Stimulated activated naive CD8-positive, alpha-beta T cell treated with anti-CD3 and anti-CD28 coated beads, Interleukin-15, amount 100 ng/mL, for 72 hours (primary cell): ENCODE data around the gene TBC1D22A.
A peak's percentile ranks its signal among the peaks of the same experiment; 100 is the strongest.

Source experiments
- ATAC-seq: fragments of 150-1000 bp; cut with Tn5 transposase; 2 replicates; pipeline ENCODE4 v1.10.0; 2021; ENCODE audit warnings: mild to moderate bottlenecking, moderate library complexity
- DNase-seq, 2 donors: peaks; one replicate each; pipeline ENCODE4 v3.0.0; 2021 to 2022
- H3K27ac Mint-ChIP-seq, 2 donors: one replicate each; pipeline ENCODE4 v1.8.0; 2022; ENCODE audit warnings: mild to moderate bottlenecking in 2 of 2, mixed read lengths in 2 of 2, moderate library complexity in 2 of 2
- H3K27me3 Mint-ChIP-seq: one replicate; pipeline ENCODE4 v1.8.0; 2022; ENCODE audit warnings: mixed read lengths
- H3K4me1 Mint-ChIP-seq: one replicate; pipeline ENCODE4 v1.8.0; 2022; ENCODE audit warnings: mild to moderate bottlenecking, mixed read lengths
- H3K4me3 Mint-ChIP-seq, 2 donors: one replicate each; pipeline ENCODE4 v1.8.0; 2022; ENCODE audit warnings: mild to moderate bottlenecking in 2 of 2, mixed read lengths in 2 of 2, moderate library complexity in 1 of 2
- H3K9me3 Mint-ChIP-seq, 2 donors: one replicate each; pipeline ENCODE4 v1.8.0; 2022; ENCODE audit warnings: mixed read lengths in 2 of 2

TBC1D22A gene

DNA sequence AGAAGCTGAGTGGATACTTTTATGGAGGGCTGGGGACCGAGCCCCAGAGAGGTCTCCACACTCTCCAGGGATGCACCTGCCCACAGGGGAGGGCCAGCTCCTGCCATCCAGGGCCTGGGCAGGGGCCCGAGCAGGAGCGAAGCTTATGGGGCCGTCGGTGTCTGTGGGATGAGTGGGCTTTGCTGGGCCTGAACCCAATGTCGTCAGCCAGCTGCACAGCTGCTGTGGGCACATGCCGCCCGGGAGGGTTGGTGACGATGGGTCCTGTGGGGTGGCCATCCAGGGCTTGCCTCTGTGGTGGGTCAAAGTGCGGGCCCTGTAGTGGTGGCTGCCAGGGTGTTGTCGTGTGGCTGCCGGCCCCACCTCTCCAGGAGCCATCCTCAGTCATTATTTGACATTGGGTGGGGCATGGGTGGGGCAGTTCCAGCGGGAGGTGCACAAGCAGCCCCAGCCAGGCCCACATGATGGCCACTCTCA is 447.1 kb downstream of the TBC1D22A start:
- Mint-ChIP-seq H3K4me3 (no peak overlapping the region), H3K27me3 (no peaks in the 10 kb centered on the region), H3K9me3 (peaks cover 0 to 5% of the 10 kb centered on the region in 2 donors), H3K27ac (peak overlapping the region in 1 of 2 donors; percentile 54), H3K4me1 (peaks cover 9% of the 10 kb centered on the region)
- peak in 1 of 2 donors; percentile 8 for DNase-seq
- no peak for ATAC-seq

DNA sequence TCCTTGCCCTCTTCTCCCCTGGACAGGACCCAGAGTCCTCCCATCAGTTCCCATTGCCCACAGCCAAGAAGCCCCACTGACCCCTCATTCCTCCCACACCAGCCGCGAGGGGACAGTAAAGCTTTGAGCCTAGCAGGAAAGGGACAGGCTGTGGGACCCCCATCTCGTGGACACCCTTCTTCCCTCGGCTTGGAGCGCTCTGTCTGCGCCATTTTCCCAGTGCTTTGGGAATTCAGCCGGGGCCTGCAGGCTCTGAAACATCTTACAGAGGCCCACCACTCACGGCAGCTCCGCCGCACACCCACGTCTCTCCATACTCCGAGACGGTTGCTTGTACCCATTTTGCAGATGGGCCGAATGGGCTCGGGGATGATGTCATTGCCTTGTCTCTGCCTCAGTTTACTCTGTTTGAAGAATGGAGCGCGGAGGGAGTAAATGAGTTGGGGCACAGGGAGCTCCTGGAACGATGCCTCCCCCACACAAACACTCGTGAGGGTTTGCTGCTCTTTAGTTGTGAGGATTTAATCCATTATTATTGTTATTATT is 447.7 kb downstream of the TBC1D22A start:
- Mint-ChIP-seq H3K4me1 (peaks cover 9% of the 10 kb centered on the region), H3K4me3 (no peak overlapping the region), H3K9me3 (peaks cover 0 to 5% of the 10 kb centered on the region in 2 donors), H3K27ac (no peak overlapping the region), H3K27me3 (no peaks in the 10 kb centered on the region)
- DNase-seq (peak in 1 of 2 donors; percentile 3), ATAC-seq (no peak)

DNA sequence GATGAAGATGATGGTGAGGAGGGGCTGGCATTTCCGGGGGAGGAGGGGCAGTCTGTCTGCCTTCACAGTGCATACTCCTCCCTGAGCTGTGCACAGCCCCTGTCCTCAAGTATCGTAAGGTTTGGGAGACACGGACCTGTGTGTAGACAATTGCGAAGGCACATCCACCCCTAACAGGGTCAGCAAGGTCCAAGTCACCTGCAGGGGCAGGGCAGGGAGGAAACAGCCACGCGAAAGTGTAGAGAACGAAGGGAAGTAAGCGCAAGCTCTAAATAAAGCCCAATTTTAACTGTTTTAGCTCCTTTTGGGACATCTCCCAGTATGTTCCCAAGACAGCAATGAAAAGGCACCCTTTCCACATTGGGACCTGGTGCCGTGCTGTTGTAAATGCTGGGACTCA is 448.2 kb downstream of the TBC1D22A start:
- peaks cover 9% of the 10 kb centered on the region for H3K4me1 Mint-ChIP-seq
- no peaks in the 10 kb centered on the region for H3K27me3 Mint-ChIP-seq
- peaks cover 0 to 5% of the 10 kb centered on the region in 2 donors for H3K9me3 Mint-ChIP-seq
- no peak overlapping the region for H3K27ac Mint-ChIP-seq
- H3K4me3 Mint-ChIP-seq = no peak overlapping the region
- DNase-seq (peak in 1 of 2 donors; percentile 10), ATAC-seq (no peak)

DNA sequence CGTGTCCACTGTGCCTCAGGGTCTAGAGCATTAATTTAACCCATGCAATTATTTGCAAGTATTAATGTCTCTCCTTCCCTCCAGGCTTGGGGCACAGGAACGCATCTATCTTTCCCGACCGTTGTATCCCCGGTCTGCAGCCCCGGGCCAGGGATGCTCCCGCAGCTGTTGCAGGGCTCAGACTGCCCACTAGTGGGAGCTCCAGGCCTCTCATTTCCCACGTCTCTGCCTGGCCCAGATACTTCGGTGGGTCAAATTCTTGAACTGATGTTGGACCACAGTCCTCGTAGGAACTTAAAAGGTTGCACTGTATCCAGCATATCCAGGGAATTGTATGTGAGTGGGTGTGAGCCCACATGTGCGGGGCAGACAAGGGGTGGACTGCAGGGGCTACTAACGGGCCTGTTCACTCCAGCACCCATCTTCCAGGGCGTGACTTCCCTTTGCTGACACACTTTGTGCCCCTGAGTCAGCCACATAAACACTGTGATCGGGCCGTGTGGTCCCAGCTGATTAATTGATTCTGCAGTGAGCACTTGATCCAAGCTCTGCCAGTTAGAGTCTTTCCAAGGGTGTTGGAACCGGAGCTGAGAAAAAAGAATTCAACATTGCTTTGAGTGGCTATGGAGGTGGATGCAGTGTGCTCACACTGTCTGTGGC is 451.3 kb downstream of the TBC1D22A start:
- ATAC-seq (peak; percentile 74), DNase-seq (peak; percentile 60 to 63)
- Mint-ChIP-seq H3K9me3 (peaks cover 0 to 5% of the 10 kb centered on the region in 2 donors), H3K27me3 (no peaks in the 10 kb centered on the region), H3K4me3 (no peak overlapping the region), H3K27ac (no peak overlapping the region), H3K4me1 (peaks cover 9% of the 10 kb centered on the region)

DNA sequence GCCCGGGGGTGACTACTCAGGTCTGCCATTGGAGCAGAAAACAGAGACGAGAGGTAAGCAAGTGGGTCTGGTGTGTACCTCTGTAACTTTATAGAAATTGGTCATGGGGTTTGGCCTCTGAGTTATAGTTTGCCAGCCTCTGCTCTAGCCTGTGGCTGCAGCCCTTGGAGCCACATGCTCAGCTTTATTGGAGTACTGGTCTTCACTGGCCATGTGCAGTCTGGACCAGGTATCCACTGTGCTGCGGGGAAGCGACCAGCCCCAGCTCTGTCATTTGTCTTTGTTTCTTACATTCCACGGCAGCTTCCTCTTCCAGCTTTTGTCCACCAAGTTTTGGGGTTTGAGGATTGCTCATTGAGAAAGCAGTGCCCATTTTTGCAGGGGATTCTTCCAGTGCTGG is 453.4 kb downstream of the TBC1D22A start:
- Mint-ChIP-seq H3K4me3 (no peak overlapping the region), H3K27me3 (no peaks in the 10 kb centered on the region), H3K27ac (no peak overlapping the region), H3K4me1 (peaks cover 9% of the 10 kb centered on the region), H3K9me3 (peaks cover 0 to 5% of the 10 kb centered on the region in 2 donors)
- DNase-seq (peak in 1 of 2 donors; percentile 4), ATAC-seq (no peak)

DNA sequence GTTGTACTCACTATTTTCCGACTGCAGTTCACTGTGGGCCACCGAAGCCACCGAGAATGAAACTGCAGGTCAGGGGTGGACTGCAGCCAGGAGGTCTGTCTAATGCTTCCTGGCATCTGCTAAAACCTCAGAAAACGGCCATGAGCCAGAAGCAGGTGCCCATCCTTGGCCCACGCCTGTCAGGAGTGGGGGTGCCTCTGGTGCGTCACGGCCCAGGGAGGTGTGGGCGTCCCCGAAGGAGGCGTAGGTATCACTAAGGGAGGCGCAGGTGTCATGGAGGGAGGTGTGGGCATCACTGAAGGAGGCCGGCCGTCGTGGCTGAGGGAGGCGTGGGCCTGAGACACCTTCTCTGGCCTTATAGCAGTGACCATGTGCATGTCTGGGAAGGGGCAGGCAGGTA is 456.2 kb downstream of the TBC1D22A start:
- H3K27me3 Mint-ChIP-seq = no peaks in the 10 kb centered on the region
- peak overlapping the region in 1 of 2 donors; percentile 45 for H3K27ac Mint-ChIP-seq
- no peak overlapping the region for H3K4me3 Mint-ChIP-seq
- DNase-seq (no peak), ATAC-seq (no peak)
- no peaks in the 10 kb centered on the region for H3K4me1 Mint-ChIP-seq
- H3K9me3 Mint-ChIP-seq = no peaks in the 10 kb centered on the region

DNA sequence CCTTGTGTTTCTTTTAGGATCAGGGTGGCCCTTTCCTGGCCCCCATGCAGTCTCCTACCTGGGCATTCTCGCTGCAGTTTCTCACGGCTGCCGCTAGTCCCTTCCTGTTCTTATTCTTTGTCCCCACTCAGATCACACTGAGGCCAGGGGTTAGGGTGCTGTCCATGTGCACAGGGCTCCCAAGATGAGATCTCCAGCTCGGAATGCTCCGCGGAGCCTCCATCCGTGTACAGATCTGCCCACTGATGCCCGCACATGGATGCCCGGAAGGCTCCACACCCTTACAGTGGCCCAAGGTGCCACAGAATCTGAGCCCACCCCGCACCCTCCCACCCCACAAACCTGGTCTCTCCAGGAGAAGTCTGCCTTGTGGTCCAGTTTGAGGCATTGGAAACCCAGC is 457.3 kb downstream of the TBC1D22A start:
- Mint-ChIP-seq H3K4me3 (no peak overlapping the region), H3K4me1 (no peaks in the 10 kb centered on the region), H3K27me3 (peaks cover 1% of the 10 kb centered on the region), H3K9me3 (no peaks in the 10 kb centered on the region), H3K27ac (peak overlapping the region in 1 of 2 donors; percentile 69)
- ATAC-seq = no peak
- no peak for DNase-seq

DNA sequence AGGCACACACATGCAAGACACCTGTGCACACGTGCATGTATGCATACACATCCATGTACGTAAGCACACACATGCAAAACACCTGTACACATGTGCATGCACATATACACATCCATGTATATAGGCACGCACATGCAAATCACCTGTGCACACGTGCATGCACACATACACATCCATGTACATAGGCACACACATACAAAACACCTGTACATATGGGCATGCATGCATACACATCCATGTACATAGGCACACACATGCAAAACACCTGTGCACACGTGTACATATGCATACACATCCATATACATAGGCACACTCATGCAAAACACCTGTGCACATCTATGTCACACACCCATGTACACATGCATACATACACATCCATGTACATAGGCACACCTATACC is 458.3 kb downstream of the TBC1D22A start:
- no peak for DNase-seq
- Mint-ChIP-seq H3K4me3 (no peak overlapping the region), H3K4me1 (no peaks in the 10 kb centered on the region), H3K9me3 (no peaks in the 10 kb centered on the region), H3K27ac (no peak overlapping the region), H3K27me3 (peaks cover 6% of the 10 kb centered on the region)
- no peak for ATAC-seq

DNA sequence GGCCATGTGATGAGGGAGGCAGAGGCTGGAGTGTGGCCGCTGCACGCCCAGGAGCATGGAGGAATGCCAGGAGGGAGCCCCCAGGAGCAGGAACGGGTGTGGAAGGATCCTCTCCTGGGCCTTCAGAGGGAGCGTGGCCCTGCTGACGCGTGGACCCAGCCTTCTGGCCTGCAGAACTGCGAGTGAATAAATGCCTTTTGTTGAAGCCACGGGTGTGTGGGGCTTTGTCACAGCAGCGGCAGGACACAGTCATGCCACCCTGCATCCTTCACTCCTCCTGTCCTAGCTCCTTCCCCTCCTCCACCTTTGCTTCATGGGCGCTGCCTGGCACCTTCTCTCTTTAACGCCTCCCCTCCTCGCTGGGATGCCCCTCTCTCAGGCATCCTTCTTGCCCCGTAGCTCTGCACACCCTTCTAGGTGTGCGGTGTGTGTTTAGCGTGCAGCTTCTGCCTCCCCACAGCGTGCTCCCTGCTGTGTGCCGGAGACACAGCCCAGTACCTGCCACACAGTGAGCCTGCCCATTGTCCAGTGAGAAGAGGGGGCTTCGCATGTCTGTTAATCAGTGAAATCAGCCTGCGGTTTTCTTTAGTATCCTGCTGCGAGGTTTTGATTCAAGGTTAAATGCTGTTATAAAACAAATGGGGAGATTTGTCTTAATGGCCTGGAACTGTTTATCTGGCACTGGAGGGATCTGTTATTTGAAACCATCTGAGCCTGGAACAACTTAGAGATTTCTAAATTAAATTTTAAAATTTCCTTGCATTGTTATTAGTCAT is 459.6 kb downstream of the TBC1D22A start:
- ATAC-seq = no peak
- Mint-ChIP-seq H3K27ac (no peak overlapping the region), H3K27me3 (peaks cover 13% of the 10 kb centered on the region)

More for the DNA sequence above, 459.6 kb downstream of the TBC1D22A start:
- DNase-seq = no peak
- no peak overlapping the region for H3K4me3 Mint-ChIP-seq
- no peaks in the 10 kb centered on the region for H3K4me1 Mint-ChIP-seq
- H3K9me3 Mint-ChIP-seq = no peaks in the 10 kb centered on the region
